Measurements from ENCODE around the gene SSC5D.

- TF ChIP-seq CTCF (IDR thresholded peaks at IDR 0.05) = no peak
- TF ChIP-seq POLR2A (IDR thresholded peaks at IDR 0.05) = no peak
Observed at GRCh38 chr19:55567708-55568328, 79.6 kb downstream of the SSC5D start.

All from uterus (tissue), 2 donors.